ENCODE results near the gene CC2D2A.

GRCh38 chr4:15504041-15504440 is 34.4 kb downstream of the CC2D2A start:
- no peak for TF ChIP-seq CTCF (IDR thresholded peaks at IDR 0.05)
- TF ChIP-seq EP300 (IDR thresholded peaks at IDR 0.05), result no peak
